Measurements from ENCODE around the gene SYT5.
"Not testable (repeated sequence)": the region's sequence is repeated elsewhere in the genome, so short reads cannot be mapped to it uniquely, and the experiment has no call there.

SYT5 gene

DNA sequence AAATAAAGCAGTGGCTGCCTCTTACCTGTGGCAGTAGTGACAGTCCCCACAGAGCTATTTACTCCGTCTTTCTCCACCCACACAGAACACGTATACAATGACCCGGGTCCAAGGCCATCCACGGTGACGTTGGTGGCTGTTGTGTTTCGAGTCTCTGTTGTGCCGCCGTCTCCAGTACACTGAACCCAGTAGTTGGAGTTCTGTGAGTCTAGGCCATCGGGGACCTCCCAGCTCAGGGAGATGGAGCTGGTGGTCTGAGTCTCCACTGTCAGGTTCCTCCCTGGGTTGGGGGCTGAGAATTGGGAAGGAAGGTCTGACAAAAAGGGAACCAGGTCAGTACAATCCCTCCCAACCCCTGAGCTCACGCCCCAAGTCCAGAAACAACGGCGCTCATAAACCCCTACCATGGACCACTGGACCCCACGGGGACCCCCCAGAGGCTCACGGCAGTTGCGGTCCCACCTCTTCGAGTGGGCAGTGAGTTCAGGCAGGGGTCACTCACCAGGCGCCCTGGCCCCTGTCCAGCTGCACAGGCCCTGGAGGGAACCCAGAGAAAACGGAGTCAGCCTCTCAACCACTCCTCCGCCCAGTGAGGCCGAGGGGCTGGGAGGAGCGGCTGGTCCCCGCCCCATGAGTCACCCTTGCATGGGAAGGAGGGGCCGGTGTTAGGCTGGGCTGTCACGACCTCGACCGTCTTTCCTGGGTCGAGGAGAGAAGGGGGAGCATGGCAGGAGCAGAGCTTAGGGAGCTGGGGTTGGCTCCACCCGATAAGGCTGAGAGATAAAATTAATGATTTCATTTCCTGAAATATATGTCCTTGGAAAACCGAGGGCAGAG, 26.8 kb upstream of the SYT5 start:
- DNase-seq: peak; percentile 45

- DNase-seq: not testable (repeated sequence)
Observed at GRCh38 chr19:55202199-55202598, 22.1 kb upstream of the SYT5 start.

- DNase-seq: no peak
Observed at GRCh38 chr19:55199620-55200204, 19.6 kb upstream of the SYT5 start.

DNA sequence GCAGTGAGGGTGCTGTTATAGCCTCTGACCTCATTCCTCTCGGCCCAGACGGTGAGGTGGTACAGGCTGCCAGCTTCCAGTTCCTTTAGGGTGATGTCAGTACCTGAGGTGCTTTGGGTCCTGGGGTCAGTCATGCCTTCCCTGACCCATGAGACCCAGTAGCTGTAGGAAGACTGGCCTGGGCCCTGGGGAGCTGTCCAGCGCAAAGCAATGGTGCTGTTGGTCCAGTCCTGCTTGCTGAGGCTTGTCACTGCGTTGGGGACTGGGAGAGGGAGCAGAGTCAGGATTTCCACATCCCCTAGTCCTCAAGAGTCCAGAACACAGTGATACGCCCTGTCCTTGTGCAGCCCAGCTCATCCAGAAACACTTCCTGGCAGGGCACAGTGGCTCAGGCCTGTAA, 18.6 kb upstream of the SYT5 start:
- DNase-seq: no peak

- DNase-seq: no peak
Observed at GRCh38 chr19:55197528-55197927, 17.4 kb upstream of the SYT5 start.

DNA sequence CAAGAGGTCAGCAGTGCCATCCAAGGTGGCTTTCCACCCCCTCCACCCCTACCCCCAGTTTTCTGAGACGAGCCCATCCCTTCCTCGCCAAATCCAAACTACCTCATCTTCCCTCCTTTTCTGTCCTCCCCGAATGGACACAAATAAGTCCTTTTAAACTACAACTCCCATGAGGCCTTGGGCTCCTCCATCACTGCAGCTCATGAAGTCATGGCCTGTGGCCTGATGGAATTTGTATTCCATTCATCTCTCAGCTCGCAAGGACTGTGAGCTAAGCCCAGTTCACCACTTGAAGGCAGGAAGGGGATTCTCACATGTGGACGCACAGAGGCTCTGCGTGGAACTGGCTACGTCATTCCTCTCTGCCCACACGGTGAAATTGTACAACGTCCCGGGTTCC, 16.7 kb upstream of the SYT5 start:
- no peak for DNase-seq

- DNase-seq: no peak
Observed at GRCh38 chr19:55193481-55193880, 13.4 kb upstream of the SYT5 start.

DNA sequence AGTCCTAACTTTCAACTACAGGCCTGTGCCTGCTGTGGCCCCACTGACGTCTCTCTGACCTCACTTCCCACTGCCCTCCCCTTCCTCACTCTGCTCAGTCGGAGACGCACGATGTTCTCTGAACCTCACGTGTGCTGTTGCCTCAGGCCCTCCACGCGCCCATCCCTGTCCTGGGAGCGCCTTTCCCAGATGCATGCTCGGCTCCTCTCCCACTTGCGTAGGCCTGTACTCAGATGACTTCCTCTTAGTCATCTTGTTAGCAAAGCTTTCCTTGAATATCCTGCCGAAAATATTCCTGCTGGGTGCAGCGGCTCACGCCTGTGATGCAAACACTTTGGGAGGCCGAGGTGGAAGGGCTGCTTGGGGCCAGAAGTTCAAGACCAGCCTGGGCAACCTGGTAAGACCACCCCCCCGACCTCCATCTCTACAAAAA, 9.3 kb upstream of the SYT5 start:
- no peak for DNase-seq

DNA sequence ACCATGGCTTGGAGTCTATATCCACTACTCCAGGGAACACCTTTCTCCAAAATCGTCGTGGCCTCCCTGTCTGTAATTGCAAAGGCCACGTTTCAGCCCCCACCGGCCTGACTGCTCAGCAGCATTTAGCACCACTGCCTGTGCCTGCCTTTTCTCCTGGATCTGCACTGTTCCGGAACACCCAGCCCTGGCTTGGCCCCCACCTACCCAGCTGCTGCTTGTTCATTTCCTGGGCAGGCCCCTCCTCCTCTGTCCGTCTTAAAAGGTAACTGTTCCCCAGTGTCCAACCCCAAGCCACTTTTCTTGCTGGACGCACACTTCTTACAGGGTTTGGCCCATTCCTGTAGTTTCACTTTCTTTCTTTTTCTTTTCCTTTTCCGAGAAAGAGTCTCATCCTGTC, 8.5 kb upstream of the SYT5 start:
- no peak for DNase-seq

GRCh38 chr19:55186080-55186479, 6.0 kb upstream of the SYT5 start:
- DNase-seq: no peak

DNA sequence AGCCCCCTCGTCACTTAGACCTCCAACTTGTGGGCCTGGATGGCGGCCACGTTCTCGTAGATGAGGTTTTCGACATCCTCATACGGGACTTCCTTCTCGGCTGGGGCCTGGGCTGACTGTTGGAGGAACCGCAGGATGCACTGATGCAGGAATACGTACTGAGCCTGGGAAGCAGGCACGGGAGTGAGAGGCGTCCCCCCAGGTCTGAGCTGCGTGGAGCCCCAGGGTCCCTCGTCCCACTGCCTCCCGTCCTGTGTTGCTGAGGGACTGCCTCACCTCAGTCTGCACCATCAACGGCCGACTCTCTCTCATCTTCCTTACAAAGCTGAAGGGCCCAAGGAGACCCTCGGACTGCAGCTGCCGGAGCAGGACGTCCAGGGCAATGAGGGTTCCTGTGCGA, 1.7 kb upstream of the SYT5 start:
- DNase-seq: no peak

DNA sequence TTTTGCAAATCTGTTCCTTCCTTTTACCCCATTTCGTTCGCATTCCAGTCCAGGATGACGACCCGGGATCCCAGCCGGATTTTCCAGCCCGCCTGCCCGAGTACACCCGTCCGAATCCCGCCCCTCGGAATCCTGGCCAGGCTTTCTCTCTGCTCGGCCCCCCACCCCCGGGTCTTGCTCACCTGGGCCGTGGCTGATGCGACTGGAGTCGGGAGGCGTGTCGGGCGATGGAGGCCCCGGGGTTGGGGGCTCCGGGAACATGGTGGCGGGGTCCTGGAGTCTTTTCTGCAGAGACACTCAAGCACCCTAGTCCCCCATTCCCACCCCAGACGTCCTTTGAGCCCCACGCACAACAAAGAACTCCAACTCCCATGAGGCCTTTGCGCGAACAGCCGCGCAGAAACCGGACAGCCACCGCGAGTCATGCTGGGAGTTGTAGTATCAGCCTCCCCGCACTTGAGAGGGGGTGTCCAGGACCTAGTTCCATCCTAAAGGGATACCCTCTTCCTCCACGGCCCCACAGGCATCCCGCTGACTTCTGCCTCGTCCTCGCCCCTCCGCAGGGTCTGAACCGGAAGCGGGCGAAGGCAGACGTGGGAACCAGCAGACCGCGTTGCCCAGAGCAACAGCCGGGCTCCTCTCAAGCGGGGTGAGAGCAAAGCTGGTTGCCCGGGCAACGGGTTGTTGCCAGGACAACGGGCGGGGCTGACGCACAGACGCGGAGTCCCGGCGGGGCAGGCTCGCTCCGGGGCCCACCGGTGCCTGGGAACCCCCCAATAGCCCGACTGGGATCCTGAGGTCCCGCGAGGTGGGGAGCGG, 1.1 kb downstream of the SYT5 start:
- DNase-seq: peak; percentile 76

GRCh38 chr19:55176076-55176475, 4.0 kb downstream of the SYT5 start:
- no peak for DNase-seq

GRCh38 chr19:55175117-55175867, 4.8 kb downstream of the SYT5 start:
- DNase-seq: no peak

GRCh38 chr19:55174425-55175116, 5.5 kb downstream of the SYT5 start:
- DNase-seq: no peak

GRCh38 chr19:55173714-55174409, 6.2 kb downstream of the SYT5 start:
- DNase-seq: no peak

GRCh38 chr19:55173186-55173713, 6.8 kb downstream of the SYT5 start:
- no peak for DNase-seq

GRCh38 chr19:55172741-55173140, 7.3 kb downstream of the SYT5 start:
- DNase-seq: no peak

GRCh38 chr19:55172318-55172717, 7.8 kb downstream of the SYT5 start:
- DNase-seq: not testable (repeated sequence)

DNA sequence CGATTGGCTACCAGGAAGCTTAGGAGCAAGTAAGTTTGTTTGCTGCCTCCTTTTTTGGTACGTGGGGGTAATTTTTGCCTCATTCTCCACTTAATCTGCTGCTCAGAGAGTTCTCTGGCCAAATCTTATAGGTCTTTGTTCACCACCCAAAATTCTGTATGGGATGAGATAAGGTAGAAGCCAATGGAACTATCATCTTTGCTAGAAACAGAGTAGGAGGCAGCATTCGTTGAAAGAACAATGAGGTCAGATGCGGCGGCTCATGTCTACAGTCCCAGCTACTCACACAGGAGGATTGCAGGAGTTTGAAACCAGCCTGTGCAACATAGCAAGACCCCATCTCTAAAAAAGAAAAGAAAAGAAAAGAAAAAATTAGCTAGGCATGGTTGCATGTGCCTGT, 8.6 kb downstream of the SYT5 start:
- DNase-seq: no peak

DNA sequence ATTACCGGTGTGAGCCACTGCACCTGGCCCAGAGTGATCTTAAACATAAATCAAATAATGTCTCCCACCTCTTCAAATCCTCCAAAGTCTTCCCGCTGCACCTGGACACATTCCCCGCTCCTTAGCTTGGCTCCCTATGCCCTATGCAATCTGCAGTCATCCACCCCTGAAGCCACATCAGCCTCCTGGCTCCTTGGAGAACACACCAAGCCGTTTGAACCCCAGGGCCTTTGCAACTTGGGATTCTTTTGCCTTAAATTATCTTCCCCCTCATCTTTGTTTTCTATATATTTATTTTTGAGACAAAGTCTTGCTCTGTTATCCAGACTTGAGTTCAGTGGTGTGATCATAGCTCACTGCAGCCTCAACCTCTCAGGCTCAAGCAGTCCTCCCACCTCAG, 11.0 kb downstream of the SYT5 start:
- DNase-seq: no peak

Data from NCI-H1092 (cell line).